Measurements from ENCODE around the gene RASSF1. TPM values are rescaled to one million over a fixed set of nuclear protein-coding genes. Genes with fewer than 3 reads are reported as not detected.

Gene RASSF1
- total RNA-seq, 1 experiment from 2014 or later: 30.2 TPM

- no peak for DNase-seq (ENCODE audit: low spot score)
These were observed 25.2 kb upstream of the RASSF1 start for GRCh38 chr3:50365842-50366220.

DNA sequence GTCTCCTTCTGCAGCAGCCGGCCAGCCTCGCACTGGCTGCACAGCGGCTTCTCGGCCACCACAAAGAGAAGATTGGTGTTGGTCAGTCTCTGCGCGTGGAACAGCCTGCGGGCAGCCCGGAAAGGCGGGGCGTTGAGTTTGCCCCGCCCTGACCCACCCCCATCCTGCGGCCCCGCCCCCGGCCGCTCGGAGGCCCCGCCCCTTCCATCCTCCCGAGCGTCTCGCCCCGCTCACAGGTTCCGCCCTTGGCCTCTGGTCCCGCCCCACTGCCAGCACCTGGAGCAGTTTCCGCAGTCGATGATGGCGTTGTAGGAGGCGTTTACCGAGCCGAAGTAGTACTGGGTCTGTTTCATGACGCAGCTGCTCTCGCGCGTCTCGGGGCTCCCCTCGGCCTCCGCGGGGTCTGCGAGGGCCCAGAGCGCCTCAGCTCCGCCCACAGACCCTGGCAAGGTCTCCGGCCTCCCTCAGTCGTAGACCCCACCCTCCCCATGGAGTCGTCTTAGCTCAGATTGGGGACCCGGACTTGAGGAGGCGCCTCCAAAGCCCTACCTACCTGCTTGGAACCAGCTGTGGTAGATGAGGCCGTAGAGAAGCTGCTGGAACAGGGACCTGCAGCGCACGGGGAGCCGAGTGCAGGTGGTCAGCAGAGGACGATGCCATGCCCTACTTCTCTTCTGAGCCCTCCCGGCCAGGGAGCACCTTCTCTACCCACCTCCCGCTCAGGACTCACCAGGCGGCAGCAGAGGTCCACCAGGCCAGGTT, 24.6 kb upstream of the RASSF1 start:
- peak; percentile 78 for DNase-seq (ENCODE audit: low spot score)

DNA sequence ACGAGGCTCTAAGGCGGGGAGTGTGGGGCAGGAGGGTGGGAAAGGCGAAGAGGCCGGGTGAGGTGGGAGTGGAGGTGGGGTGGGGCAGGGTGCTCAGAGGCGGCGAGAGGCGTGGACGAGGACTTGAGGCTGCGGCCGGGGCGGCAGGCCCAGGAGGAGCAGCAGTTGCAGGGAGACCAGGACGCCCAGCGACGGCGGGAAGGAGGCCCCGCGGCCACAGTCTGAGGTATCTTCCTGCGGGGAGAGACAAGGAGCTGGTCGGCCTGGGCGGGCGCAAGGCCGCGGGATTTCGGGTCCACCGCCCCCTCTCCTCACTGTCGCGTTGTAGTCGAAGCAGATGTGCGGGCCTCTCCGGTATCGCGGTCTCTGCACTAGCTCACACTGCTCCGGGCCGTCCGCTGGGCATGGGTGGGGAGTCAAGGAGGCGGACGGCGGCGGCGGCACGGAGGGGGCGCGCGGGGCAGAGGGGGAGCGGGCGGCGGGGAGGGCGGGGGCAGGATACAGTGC, 24.0 kb upstream of the RASSF1 start:
- peak; percentile 34 for DNase-seq (ENCODE audit: low spot score)

- no peak for DNase-seq (ENCODE audit: low spot score)
These were observed 19.1 kb upstream of the RASSF1 start for GRCh38 chr3:50359760-50360110.

GRCh38 chr3:50358911-50359759, 18.5 kb upstream of the RASSF1 start, which contains the start of gene TMEM115:
TSS of gene TMEM115 (minus strand) at chr3:50359521. CDS start at chr3:50359063, 458 bp downstream.
- peak; percentile 90 for DNase-seq (ENCODE audit: low spot score)

- no peak for DNase-seq (ENCODE audit: low spot score)
These were observed 17.8 kb upstream of the RASSF1 start for GRCh38 chr3:50358355-50358910.

- DNase-seq (ENCODE audit: low spot score): no peak
These were observed 16.8 kb upstream of the RASSF1 start for GRCh38 chr3:50357481-50357880.

DNA sequence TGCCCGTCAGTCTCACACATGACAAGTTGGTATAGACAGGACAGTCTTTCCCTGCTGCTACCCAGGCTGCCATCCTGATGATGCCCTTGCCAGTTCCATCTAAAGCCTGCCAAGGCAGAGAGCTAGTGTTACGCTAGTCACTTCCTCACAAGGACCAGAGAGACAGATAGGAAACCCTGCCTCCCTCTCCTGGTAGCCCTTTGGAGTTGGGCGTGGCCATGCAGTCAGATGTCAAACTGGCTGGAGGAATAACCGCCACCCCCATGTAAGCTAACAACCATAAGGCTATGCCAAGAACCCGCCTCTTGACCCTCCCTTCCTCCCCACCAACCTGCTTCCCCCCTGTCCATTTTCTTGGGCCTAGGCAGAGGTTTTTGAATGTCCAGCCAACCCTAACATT, 15.9 kb upstream of the RASSF1 start:
- DNase-seq (ENCODE audit: low spot score): no peak

DNA sequence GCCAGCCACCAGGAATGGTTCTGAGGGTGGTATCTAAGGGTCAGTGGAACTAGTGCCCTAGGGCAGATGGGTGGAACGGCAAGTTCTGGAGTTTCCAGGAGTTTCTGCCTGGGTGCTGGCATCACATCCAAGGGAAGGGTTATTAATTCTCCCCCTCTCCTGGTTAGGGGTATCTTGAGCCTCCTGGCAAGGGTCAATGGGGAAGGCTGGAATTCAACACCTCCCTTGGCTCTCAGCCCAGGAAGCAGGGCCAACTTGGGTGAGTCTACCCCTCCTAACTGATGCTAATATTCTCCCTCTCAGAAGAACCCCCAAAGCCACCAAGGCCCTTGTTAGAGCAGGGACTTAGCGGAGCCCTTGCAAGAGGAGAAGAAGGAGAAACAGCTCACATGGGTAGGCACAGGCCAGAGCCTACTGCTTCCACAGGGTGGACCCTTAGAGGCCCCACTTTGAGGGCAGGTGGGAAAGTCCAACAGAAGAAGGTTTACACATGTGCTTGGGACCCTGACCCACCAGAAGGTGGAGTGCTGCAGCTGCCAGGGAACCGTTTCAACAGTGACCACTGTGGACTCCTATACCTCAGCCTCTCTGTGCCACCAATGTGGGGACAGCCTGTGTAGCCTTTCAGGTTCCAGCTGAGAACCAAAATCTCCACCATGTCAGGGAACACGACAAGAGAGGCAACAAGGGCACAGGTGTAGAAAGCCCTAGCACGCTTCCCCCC, 15.4 kb upstream of the RASSF1 start:
- DNase-seq (ENCODE audit: low spot score): no peak

- DNase-seq (ENCODE audit: low spot score): no peak
These were observed 14.2 kb upstream of the RASSF1 start for GRCh38 chr3:50354850-50355249.

- no peak for DNase-seq (ENCODE audit: low spot score)
These were observed 13.6 kb upstream of the RASSF1 start for GRCh38 chr3:50354186-50354764.

- no peak for DNase-seq (ENCODE audit: low spot score)
These were observed 12.8 kb upstream of the RASSF1 start for GRCh38 chr3:50353245-50354004.

- peak; percentile 40 for DNase-seq (ENCODE audit: low spot score)
These were observed 12.1 kb upstream of the RASSF1 start for GRCh38 chr3:50352781-50353180.

DNA sequence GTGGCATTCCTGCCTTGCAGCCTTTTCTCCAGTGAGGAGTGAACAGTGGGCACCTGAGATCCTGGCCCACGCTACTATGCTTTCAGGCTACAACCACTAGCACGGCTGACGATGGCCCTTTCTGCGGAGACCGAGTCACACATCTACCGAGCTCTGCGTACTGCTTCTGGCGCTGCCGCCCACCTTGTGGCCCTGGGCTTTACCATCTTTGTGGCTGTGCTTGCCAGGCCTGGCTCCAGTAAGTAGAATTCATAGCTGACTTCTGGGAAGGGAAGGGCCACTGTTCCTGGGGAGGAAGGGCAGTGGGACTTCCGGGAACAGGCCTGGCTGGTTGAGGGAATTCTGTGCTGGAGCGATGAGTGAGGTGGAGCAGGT, 10.7 kb upstream of the RASSF1 start:
- no peak for DNase-seq (ENCODE audit: low spot score)

DNA sequence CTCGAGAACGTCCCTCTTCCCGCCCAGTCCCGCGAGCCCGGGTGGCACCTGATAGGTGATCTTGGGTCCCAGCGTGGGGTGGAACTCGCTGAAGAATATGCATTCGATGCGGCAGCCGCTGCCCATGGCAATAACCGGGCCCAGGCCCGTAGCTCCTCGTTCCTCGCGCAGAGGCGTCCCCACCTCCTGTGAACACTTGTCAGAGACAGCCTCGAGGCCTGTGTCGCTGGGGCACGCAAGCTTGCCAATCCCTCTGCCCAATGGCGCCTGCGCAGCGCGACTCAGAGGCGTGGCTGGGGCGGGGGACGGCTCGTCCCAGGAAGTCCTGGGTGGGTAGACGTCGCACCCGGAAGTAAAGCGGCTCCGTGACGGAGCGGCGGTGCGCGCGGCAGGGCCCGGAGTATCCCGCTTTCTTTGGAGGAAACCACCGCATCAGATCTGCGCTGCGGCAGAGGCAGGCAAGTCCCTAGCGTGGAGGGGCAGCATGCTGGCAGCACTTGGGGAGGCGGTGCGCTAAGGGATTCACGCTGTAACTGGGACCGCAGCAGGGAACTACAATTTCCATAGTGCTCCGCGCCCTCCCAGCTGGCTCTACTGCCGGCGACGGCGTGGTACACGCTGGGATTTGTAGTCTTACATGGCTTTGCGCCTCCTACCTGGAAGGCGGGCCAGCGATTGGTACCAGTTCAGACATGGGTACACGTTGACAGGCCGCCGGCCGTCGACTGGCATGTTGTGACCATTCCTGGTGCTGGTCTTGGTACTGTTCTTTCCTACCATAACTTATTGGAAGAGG, 10.1 kb upstream of the RASSF1 start, which contains the start of the genes CYB561D2 and NPRL2:
TSS of gene CYB561D2 (plus strand) at position 336 of the 796 bp plus-strand sequence. CDS start 572 bp downstream, outside the sequence.
TSS of gene NPRL2 (minus strand) at position 249 of the 796 bp plus-strand sequence. CDS start at position 126, 123 bp downstream.
- DNase-seq (ENCODE audit: low spot score): peak; percentile 89

DNA sequence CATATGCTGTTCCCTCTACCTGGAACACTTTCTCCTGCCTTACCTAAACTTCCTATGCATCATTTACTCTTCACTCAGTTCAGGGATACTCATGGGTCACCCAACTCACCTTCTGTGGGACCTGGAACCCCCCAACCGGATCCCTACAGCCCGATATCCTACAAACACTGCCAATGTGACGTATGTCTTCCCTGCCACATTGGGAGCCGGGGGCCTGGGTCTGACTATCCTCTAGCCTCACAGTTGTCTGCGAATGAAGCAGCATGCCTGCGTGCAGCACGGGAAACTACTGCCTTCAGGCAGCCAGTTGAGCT, 9.5 kb upstream of the RASSF1 start:
- no peak for DNase-seq (ENCODE audit: low spot score)

DNA sequence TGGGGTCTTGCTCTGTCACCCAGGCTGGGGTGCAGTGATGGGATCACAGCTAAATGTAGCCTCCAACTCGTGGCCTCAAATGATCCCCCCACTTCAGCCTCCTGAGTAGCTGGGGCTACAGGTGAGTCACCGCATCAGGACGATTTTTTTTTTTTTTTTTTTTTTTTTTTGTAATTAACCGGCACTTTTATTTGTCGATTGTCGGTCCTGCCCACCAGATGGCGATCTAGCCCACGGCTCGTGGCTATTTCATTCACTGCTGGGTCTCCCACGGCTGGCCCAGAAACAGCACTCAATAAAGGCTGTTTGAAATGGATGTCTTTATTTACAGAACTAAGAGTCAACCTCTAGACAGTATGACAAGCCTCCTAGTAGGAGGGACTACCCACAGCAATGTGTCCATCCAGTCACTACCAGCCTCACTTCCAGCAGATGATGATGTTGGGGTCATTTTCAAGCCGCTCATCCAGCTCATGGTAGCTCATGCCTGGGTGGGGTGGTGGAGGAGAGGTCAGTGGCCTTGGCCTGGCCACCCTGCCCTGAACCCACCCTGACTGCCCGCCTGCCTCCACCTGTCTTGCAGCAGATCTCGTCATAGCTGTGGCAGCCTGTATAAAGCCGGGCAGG, 6.7 kb upstream of the RASSF1 start:
- peak; percentile 74 for DNase-seq (ENCODE audit: low spot score)

DNA sequence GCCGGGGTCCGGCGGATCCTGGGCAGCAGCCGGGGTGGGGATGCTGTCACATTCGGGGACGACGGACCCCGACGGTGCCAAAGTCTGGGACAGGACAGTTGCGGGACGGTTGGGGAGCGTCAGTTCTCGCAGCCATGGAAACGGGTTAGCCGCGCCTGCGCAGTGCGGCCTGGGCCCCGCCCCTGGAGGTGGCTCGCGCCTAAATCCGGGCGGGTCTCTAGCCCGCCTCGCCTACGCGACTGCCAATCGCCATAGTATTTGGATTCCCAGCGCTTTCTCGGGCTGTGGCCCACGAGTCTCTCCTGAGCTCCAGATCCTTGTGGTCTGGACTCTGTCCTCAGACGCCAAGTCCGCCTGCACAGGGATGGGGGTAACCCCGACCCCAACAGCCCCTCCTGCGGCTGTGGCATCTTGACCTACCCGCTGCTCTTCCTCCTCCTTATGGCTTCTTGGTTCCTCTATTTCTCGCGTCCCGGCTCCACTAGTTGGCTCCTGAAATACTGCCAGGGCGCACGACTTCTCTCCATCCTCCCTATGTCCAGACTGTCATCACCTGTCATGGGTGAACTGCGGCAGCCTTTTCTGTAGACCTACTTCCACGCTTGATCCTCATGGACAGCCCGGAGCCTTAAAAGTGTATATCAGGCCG, 5.1 kb upstream of the RASSF1 start, which contains the start of gene ZMYND10:
TSS of gene ZMYND10 (minus strand) at position 147 of the 649 bp plus-strand sequence. CDS start 153 bp downstream, outside the sequence.
- peak; percentile 37 for DNase-seq (ENCODE audit: low spot score)
